ENCODE data around the gene GSN. TPM values are rescaled to one million over a fixed set of nuclear protein-coding genes. Genes with fewer than 3 reads are reported as not detected.

GSN gene
- total RNA-seq, 1 experiment from 2014 or later: 28.4 TPM

- Histone ChIP-seq H3K27me3 (replicated peaks; ENCODE audit: insufficient read depth, low read depth, low read length, poor library complexity) (no peaks in the 10 kb centered on the region), H3K9me3 (ENCODE audit: low read depth, low read length, poor library complexity, severe bottlenecking) (no peaks in the 10 kb centered on the region), H3K36me3 (ENCODE audit: insufficient read depth, low read length, poor library complexity, severe bottlenecking) (no peaks in the 10 kb centered on the region), H3K4me1 (ENCODE audit: insufficient read depth, low read length, poor library complexity, severe bottlenecking) (no peaks in the 10 kb centered on the region), H3K4me3 (ENCODE audit: low read depth, low read length, poor library complexity, severe bottlenecking) (no peak overlapping the region), H3K27ac (ENCODE audit: low read depth, low read length, poor library complexity, severe bottlenecking) (no peak overlapping the region)
- TF ChIP-seq EZH2 (IDR thresholded peaks at IDR 0.05; ENCODE audit: borderline replicate concordance, low read depth, low read length, poor library complexity, severe bottlenecking) (no peak), CTCF (conservative IDR thresholded peaks at IDR 0.05; ENCODE audit: low read depth, low read length) (no peak)
- ChIA-PET CTCF (no interaction called here), POLR2A (ENCODE audit: low non-redundant PET) (no interaction called here)
- intact Hi-C loops (cut with micrococcal nuclease; ENCODE audit: unreplicated experiment): no loop called here
- DNase-seq (ENCODE audit: low spot score): no peak
- no TSS peak for BruUV-seq (replicated peaks)
Measured at GRCh38 chr9:121380846-121381245, 112.9 kb downstream of the GSN start.

Other genes starting within 250 kb of the GSN start
- gene C5, start 217.9 kb upstream of the GSN start, total RNA-seq (2021): 4.0 and 4.4 TPM in 2 replicates
- gene CNTRL, start 193.2 kb upstream of the GSN start, total RNA-seq (2021): 26.3 and 30.0 TPM in 2 replicates
- gene RAB14, start 66.3 kb upstream of the GSN start, total RNA-seq (2021): 65.9 and 71.9 TPM in 2 replicates
- gene STOM, start 102.1 kb downstream of the GSN start, total RNA-seq (2021): 63.4 and 72.4 TPM in 2 replicates
- not detected in 2 replicates for gene GGTA1, start 231.7 kb downstream of the GSN start, total RNA-seq (2021)

Data from A673 (cell line).